ENCODE data around the gene RERE.

Gene RERE

DNA sequence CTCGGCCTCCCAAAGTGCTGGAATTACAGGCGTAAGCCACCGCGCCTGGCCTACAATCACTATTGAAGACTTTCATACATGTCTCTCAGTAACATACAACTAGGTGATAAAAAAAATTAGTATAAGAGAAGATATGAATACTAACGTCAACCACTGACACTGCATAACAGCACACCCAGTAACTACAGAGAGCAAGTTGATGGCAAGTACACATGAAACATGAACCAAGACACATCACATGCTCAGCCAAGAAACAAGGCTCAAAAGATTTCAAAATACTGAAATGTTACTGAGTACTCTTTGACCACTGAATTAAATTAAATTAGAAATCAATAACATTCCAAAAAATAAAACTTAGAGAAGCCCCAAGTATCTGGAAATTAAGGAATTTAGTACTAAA, 331.4 kb downstream of the RERE start:
- DNase-seq (ENCODE audit: low read depth in 2 of 3, low spot score in 2 of 3) = no peak

DNA sequence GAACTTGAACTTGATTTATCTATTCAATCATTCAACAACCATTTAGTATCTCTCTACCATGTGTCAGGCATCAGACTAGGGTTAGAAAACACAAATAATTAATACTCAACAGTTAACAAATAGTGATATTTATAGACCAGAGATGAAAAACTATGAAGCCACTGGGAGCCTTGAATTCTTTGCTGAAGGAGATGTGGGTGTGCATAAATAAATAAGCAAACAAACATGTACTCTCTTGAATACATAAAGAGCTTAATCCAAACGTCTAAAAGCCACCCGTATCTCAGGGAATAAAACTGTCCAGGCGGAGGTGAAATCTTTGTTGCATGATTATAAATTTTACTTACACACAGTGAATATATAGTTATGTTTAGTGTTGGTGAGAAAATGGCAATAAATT, 333.9 kb downstream of the RERE start:
- DNase-seq (ENCODE audit: low read depth in 2 of 3, low spot score in 2 of 3) = no peak

DNA sequence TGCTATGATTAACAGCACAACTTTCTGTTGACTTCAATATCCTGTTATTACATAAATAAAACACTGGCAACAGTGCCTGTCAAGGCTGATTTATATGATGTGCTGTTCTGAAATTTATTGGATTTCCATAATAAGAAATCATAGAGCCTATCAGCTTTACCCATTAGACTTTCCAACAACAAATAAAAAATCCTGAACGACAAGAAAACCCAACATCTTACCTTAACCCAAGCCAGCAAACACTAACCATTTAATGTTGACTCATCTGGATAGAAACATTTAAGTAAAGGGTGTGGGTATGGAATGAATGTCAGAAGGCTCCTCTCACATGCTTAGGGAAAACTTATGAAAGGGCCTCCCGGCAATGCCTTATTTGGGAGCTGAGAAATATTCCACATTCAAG, 334.5 kb downstream of the RERE start:
- DNase-seq (ENCODE audit: low read depth in 2 of 3, low spot score in 2 of 3) = no peak

DNA sequence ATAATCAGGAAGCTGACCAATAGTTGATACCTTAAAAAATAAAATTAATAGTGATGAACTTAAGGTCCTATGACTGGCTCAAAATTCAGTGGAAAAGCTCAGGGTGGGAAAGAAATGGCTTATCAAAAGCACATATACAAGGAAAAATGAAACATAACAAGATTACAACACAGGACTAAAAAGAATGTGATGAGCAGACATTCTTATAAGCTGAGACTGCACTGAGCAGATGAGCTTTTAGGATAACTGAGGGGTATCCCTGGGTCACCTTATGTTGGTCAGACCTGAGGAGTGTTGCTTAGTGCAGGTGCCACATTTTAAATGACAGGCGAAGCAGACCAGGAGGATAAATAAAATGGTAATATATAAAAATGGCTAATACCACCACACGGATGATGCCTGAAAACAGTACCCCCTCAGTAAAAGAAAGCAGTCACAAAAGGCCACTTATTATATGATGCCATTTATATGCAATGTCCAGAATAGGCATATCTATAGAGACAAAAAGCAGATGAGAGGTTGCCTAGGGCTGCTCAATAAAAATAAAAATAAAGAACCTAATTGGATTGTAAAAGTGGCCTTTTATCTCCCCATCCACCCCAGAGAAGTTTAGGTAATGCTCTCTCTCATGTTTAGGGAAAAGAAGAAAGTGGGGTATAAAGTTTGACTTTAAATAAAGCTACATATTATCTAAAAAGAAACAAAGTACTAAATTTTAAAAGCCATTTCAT, 335.6 kb downstream of the RERE start:
- no peak for DNase-seq (ENCODE audit: low read depth in 2 of 3, low spot score in 2 of 3)

DNA sequence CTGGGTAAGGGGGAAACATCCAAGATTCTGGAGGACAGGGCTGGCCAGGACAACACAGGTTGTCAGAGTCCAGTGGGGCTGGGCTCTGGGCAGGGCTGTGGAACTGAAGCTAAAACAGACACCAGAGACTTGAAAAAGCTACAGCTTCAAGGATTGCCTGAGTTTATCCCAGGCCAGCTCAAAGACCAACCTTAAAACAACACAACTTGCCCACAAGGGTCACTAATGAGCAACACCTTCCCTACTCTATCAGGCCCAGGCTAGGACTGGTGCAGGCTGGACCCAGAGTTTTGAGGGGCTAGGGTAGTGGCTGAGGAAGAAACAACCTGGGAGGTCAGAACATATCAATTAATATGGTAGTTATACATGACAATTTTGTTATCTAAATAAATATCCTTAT, 338.9 kb downstream of the RERE start:
- no peak for DNase-seq (ENCODE audit: low read depth in 2 of 3, low spot score in 2 of 3)

DNA sequence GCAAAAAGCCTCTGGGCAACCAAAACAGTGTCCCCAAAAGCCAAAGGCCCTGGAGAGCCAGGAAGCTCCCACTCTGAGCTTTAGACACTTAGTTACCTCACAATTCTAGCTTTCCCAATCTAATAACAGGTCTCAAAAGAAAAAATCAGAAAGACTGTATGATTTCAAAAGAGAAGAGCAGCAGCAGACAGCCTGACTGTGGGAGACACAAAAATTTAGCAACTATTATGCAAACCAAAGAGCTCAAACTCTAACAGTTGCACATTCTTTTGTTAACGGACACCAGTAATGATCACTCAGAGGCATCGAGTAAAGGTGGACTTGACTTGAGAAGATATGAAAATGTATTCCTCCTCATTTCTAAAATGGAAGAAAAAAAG, 339.5 kb downstream of the RERE start:
- no peak for DNase-seq (ENCODE audit: low read depth in 2 of 3, low spot score in 2 of 3)

DNA sequence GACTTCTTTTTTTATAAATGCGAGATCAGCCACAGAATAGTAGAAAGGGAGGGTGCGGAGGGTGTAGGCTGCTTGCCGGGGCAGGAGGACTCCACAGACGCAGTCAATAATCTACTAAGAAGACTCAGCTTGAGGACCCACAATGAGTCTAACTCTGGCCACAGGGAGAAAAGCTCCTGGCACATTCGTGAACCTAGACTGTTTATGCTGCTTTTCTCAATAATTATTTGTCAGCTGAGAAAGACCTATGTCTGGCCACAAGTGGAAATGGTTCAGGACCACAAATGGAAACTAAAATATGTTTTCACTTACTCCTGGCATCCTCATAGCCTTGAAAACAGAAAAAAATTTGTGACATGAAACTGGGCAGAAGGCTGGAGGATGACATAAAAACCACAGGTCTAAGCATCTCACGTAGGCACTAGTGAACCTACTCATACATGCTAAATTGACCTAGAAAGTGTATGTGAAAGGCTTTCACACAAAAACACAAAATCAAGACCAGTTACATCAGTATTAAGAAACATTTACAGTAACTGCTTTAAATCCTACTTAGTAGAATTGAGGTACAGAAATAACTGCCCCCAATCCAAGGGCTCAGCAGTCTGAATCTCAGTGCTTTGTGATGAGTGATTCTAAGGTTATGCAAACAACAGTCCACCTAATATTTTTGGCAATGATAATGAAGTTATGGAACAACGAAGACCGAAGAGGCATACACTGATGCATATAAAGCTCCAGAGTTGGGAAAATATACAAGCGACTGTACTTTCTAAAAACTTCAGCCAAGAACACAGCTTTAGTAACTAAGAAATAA, 340.1 kb downstream of the RERE start:
- DNase-seq (ENCODE audit: low read depth in 2 of 3, low spot score in 2 of 3) = no peak

DNA sequence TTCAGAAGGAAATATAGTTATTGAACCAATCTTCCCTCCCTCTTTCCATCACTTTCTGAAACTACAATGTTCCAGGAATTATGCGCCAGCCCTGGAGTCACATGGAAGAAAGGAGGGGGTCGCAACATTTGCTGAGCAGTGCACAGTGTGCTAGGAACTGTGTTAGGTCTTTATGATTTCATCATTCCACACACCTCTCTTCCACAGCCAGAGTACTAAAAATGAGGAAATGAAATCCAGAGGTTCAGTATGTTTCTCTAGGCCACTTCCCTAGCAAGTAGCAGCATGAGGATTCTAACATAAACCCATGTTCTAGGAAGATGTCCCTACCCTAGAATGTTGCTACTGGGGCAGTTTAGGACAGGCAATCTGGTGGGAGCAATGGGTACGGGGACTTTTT, 341.4 kb downstream of the RERE start:
- DNase-seq (ENCODE audit: low read depth in 2 of 3, low spot score in 2 of 3) = no peak

DNA sequence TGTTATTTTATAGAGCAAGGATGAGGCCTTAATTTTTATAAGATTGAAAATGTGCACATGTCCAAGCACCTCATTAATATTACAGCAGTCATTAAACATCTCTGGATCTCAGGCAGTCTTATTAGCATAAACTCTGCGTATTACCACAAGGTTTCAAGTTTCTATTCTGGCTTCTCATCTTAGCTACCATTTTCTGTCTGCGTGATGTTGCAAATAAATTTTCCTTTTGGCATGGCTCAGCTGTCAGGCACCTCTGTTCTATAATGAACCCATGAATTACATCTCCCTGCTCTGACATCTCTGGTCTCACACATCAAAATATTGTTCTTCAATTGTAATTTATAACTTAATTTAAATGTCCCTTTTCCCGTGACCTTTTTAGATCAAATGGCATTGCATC, 343.1 kb downstream of the RERE start:
- no peak for DNase-seq (ENCODE audit: low read depth in 2 of 3, low spot score in 2 of 3)

DNA sequence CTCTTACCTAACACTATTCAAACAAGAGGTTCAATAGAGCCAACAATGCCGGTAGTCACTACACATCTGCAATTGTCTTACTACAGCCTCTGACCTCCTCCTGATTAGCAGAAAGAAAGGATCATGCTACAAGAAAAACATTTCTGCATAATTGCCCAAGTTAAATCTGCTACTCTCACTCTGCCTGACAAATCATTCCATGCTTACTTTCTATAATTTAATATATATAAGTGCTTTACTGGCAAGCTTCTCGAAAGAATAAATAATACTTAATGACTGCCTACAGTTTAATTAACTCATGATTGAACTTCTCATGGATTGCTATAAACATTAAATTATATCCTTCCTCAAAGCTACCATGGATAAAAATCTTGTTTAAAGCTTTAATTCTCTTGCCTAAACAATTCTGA, 343.5 kb downstream of the RERE start:
- no peak for DNase-seq (ENCODE audit: low read depth in 2 of 3, low spot score in 2 of 3)

DNA sequence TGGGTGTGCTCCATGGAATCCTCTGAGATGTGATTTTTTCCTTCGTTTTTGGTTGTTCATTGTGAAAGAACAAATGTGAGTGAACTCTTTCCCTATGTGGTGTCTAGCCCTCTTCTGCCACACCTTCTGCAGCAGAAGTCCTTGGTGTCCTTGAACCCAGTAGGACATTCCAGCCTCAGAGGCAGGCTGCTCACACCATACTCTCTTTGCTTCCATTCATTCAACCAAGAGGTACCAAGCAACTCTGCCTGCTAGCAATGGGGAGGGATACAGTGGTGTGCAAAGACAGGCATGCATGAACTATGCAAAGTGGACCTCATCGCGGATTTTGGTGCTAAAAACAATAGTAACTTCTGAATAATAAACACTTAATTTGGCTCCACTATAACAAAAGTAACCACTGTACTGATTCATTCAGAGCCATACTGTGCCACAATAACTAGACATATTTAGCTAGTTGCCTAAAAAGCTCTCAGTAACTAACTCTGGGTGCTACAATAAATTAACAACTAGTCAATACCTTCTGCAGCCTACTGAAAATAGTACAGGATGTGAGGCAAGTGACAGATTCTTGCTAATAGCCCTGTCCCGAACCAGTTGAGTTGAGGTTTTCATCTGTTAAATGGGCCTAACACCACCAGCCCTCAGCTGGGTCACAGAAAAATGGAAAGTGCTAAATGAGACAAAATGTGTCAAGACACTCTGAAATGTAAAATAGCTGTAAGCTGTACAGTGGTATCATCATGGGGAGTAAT, 344.1 kb downstream of the RERE start:
- DNase-seq (ENCODE audit: low read depth in 2 of 3, low spot score in 2 of 3) = no peak

DNA sequence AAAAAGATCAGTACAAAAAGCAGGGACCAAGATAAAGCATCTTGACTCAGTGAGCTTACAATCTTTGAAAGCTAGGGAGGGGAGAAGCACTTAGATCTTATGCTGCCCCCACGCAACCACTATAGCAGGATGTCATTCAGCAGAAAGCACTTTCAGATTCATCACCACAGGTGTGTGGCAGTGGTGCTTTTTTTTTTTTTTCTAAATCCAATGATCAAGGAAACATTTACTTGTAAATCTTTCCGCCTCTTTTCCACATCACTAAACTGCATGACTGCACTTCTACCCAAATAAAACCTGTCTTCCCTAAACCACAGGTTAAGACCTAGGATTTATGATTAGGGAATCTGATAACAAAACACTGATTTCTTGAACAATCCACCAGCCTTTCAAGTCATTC, 344.8 kb downstream of the RERE start:
- DNase-seq (ENCODE audit: low read depth in 2 of 3, low spot score in 2 of 3) = no peak

DNA sequence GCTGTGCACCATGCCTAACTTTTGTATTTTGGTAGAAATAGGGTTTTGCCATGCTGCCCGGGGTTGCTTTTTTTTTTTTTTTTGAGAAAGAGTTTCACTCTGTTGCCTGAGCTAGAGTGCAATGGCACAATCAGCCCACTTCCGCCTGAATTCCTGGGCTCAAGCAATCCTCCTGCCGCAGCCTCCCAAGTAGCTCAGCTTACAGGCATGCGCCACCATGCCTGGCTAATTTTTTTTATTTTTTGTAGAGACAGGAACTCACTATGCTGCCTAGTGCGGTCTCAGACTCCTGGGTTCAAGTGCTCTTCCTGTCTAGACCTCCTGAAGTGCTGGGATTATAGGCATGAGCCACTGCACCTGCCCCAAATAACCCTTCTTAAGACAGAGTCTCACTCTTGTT, 346.0 kb downstream of the RERE start:
- DNase-seq (ENCODE audit: low read depth in 2 of 3, low spot score in 2 of 3) = no peak

DNA sequence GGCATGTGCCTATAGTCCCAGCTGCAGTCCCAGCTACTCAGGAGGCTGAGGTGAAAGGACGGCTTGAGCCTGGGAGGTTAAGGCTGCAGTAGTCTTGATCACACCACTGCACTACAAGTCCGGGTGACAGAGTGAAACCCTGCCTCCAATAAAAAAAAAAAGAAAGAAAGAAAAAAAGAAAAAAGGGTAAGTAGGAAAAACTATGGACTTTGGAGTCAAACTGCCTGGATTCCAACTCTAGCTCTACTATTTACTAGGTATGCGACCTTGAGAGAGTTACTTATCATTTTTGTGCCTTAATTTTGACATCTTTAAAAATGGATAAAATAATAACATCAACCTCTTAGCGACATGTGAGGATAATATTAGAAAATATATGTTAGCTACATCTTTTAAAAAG, 348.7 kb downstream of the RERE start:
- no peak for DNase-seq (ENCODE audit: low read depth in 2 of 3, low spot score in 2 of 3)

DNA sequence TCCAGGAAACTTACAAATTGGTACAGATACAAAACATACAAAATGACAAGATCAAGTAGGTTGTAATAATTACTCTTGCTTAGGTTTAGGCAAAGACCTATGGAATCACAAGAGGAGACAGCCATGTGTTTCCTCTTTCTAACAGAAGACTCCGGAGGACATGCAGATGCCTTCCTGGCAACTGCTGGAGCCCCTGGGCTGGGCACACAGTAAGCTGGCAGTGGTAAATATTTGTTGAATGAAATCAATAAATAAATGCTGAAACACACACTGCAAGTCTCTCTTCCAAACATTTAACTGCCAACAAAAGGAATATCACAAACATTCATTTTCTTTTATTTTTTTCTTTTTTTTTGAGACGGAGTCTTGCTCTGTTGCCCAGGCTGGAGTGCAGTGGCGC, 350.1 kb downstream of the RERE start:
- no peak for DNase-seq (ENCODE audit: low read depth in 2 of 3, low spot score in 2 of 3)

DNA sequence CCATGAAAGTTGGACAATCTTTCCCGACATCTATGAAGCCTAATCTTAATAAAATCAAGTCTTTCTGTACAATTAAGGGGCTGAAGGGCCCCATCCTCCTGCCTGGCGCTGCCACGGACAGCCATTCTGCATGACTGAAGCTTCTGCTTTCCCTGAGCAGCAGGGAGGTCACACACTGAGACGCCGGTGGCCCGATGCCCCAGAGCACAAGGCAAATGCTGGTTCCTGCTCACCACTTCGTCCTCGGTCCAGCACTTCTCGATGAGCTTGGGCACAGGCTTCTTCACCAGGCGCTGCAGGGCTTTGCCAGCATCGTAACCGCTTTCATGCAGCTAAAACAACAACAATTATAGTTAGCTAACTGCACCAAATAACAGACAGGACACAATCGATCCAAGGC, 351.7 kb downstream of the RERE start:
- no peak for DNase-seq (ENCODE audit: low read depth in 2 of 3, low spot score in 2 of 3)

DNA sequence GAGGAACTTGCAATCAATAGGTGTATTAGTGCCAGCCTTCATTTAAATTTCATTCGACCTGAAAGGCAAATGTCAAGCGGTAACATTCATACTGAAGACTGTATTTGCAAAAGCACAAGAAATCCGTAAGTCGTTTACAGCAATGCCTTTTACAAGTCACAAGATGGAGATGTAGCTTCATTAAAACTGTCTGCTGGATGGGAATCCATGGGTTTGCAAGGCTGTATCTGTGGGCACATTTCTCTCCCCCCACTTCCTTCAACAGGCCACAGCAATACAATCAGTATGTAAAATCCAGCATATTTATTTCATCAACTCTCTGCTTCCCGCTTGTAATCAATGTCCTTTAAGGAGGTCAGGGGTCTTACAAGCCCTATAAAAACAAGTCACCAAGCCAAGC, 352.4 kb downstream of the RERE start:
- no peak for DNase-seq (ENCODE audit: low read depth in 2 of 3, low spot score in 2 of 3)

DNA sequence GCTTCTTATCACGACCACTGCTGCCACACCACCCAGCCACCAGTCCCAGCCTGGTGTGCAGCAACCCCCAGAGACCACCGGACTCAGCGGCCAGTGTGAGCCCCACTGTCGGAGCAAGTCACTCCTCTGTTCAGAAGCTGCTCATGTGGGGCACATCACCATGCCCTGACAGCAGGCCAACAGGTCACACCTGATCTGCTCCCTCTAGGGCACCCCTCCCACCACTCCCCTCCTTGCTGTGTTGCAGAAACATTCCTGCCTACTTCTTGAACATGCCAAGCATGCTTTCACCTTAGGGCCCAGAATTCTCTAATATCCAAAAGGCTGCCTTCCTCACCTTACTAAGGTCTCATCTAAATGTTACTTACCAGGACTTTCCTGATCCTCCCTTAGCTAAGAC, 353.1 kb downstream of the RERE start:
- DNase-seq (ENCODE audit: low read depth in 2 of 3, low spot score in 2 of 3) = no peak

DNA sequence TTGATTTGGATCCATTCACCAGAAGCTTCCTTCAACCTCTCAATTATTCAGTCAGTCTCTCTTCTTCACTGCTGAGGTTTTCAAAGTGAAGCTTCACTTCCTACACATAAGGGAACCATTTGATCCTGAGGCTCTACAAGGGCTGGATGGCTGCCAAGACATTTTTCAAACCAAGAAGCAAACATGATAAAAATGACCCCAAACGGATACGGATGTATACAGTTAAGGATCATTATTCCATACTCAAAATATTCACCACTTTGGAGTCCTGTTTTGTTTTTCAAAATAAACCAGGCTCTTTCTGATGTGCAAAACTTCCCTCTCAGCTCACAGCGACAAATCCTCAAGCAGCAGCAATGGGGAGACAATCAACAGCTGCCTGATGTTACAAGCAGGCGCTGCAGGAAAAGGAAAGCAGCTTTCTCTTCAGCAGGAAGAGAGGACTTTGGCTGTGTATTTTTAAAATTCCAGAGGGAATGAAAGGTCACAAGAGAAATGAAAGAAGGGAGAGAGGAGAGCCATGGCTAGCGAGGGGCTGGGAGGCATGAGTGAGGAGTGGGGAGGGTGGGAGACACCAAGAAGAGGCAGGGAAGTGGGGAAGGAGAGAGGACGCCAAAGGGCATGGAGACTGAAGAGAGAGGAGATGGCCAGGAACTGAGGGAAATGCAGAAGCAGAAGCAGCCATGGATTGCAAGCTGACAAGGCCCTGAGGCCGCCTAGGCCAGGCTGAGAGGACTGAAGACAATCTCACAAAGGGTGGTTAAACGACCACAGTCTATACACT, 354.1 kb downstream of the RERE start:
- DNase-seq (ENCODE audit: low read depth in 2 of 3, low spot score in 2 of 3) = no peak

DNA sequence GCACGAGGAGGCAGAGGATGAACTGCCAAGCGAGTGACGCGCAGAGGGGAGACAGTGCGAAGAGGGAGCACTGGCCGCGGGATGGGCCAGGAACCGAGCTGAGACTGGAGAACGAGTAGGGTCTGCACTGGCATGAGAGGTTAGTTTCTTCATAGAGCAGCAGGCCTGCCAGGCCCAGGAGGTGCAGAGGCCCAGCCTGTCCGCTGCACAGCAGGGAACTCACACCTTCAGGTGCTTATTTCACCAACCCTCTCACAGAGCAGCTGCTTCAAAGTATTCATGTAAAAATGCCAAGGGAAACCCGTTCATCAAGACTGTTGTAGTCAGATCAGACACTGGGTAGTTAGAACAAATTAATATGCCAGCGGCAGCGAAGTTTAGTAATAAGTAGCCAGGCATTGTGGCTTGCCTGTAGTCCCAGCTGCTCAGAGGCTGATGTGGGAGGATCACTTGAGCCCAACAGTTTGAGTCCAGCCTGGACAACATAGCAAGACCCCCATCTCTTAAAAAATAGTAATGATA, 355.0 kb downstream of the RERE start:
- DNase-seq (ENCODE audit: low read depth in 2 of 3, low spot score in 2 of 3) = no peak

Measured in activated CD8-positive, alpha-beta memory T cell treated with anti-CD3 and anti-CD28 coated beads for 48 hours (primary cell).